ENCODE measurements around the gene MRC2. TPM values are rescaled to one million over a fixed set of nuclear protein-coding genes. Genes with fewer than 3 reads are reported as not detected.
"Not testable (repeated sequence)": the region's sequence is repeated elsewhere in the genome, so short reads cannot be mapped to it uniquely, and the experiment has no call there.

Gene MRC2
- total RNA-seq, 1 experiment from 2014 or later, result 34.3 TPM

DNA sequence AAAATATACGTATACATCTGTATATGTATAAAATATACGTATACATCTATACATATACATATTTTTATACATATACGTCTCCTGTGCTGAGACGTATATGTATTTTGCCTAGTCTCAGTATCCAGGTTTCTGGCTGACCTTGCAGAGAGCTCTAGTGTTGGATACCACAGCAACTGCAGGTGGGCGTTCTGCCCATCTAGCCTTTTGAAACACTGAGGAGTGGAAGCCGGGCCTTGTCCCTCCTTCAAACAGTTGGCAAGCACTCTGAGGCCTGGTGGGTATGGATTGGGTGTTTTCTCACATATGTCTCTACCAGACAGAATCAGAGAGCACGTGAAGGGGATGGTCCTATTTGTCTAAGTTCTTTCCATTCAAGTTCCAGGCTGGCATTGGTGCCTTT is 39.4 kb upstream of the MRC2 start:
- CTCF ChIA-PET, result no interaction called here
- intact Hi-C loops (cut with micrococcal nuclease; ENCODE audit: unreplicated experiment), result no loop called here
- Histone ChIP-seq H3K4me1 (ENCODE audit: insufficient read depth, low read length, poor library complexity, severe bottlenecking) (no peaks in the 10 kb centered on the region), H3K4me3 (ENCODE audit: low read depth, low read length, poor library complexity, severe bottlenecking) (no peak overlapping the region), H3K27ac (ENCODE audit: low read depth, low read length, poor library complexity, severe bottlenecking) (no peak overlapping the region), H3K9me3 (ENCODE audit: low read depth, low read length, poor library complexity, severe bottlenecking) (no peaks in the 10 kb centered on the region), H3K36me3 (ENCODE audit: insufficient read depth, low read length, poor library complexity, severe bottlenecking) (peaks cover 3% of the 10 kb centered on the region), H3K27me3 (replicated peaks; ENCODE audit: insufficient read depth, low read depth, low read length, poor library complexity) (no peaks in the 10 kb centered on the region)
- no peak for TF ChIP-seq EZH2 (IDR thresholded peaks at IDR 0.05; ENCODE audit: borderline replicate concordance, low read depth, low read length, poor library complexity, severe bottlenecking)
- TF ChIP-seq, protein P1, sequence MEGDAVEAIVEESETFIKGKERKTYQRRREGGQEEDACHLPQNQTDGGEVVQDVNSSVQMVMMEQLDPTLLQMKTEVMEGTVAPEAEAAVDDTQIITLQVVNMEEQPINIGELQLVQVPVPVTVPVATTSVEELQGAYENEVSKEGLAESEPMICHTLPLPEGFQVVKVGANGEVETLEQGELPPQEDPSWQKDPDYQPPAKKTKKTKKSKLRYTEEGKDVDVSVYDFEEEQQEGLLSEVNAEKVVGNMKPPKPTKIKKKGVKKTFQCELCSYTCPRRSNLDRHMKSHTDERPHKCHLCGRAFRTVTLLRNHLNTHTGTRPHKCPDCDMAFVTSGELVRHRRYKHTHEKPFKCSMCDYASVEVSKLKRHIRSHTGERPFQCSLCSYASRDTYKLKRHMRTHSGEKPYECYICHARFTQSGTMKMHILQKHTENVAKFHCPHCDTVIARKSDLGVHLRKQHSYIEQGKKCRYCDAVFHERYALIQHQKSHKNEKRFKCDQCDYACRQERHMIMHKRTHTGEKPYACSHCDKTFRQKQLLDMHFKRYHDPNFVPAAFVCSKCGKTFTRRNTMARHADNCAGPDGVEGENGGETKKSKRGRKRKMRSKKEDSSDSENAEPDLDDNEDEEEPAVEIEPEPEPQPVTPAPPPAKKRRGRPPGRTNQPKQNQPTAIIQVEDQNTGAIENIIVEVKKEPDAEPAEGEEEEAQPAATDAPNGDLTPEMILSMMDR (conservative IDR thresholded peaks at IDR 0.05; ENCODE audit: low read depth, low read length), result no peak
- DNase-seq (ENCODE audit: low spot score), result no peak
- POLR2A ChIA-PET (ENCODE audit: low non-redundant PET), result no interaction called here
- BruUV-seq (replicated peaks), result no TSS peak

DNA sequence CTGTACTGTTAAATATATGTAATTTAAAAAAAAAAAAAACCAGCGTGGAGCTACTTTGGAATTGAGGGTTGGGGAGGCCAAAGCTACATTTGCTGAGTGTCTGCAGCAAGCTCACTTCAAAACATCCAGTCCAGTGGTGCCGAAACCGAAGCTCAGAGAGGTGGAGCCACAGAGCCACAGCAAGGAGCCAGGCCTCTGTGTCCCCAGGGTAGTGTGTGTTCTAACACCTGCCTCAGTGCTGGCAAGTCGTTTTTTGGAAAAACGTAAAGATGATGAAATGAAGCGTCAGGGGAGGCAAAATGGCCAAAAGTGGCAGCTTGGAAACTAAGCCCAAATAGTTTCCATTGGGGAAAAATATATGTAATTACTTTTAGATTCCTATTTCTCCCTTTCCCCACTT is 36.1 kb upstream of the MRC2 start:
- CTCF ChIA-PET, result no interaction called here
- no peaks in the 10 kb centered on the region for H3K4me1 ChIP-seq (ENCODE audit: insufficient read depth, low read length, poor library complexity, severe bottlenecking)
- no peak overlapping the region for H3K27ac ChIP-seq (ENCODE audit: low read depth, low read length, poor library complexity, severe bottlenecking)
- no TSS peak for BruUV-seq (replicated peaks)
- H3K4me3 ChIP-seq (ENCODE audit: low read depth, low read length, poor library complexity, severe bottlenecking), result no peak overlapping the region
- POLR2A ChIA-PET (ENCODE audit: low non-redundant PET), result no interaction called here
- intact Hi-C loops (cut with micrococcal nuclease; ENCODE audit: unreplicated experiment), result no loop called here
- TF ChIP-seq EZH2 (IDR thresholded peaks at IDR 0.05; ENCODE audit: borderline replicate concordance, low read depth, low read length, poor library complexity, severe bottlenecking), result no peak
- TF ChIP-seq, protein P1 (conservative IDR thresholded peaks at IDR 0.05; ENCODE audit: low read depth, low read length), result no peak
- H3K36me3 ChIP-seq (ENCODE audit: insufficient read depth, low read length, poor library complexity, severe bottlenecking), result peaks cover 13% of the 10 kb centered on the region
- no peaks in the 10 kb centered on the region for H3K27me3 ChIP-seq (replicated peaks; ENCODE audit: insufficient read depth, low read depth, low read length, poor library complexity)
- H3K9me3 ChIP-seq (ENCODE audit: low read depth, low read length, poor library complexity, severe bottlenecking), result no peaks in the 10 kb centered on the region
- no peak for DNase-seq (ENCODE audit: low spot score)

DNA sequence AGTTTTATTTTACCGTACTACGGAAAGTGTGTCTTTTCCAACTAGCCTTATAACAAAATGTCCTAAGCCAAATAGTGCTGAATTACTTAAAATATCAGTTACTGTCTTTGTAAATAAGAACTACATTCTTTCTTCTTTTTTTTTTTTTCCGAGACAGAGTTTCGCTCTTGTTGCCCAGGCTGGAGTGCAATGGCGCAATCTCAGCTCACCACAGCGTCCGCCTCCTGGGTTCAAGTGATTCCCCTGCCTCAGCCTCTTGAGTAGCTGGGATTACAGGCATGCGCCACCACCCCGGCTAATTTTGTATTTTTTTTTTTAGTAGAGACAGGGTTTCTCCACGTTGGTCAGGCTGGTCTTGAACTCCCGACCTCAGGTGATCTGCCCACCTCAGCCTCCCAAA is 35.6 kb upstream of the MRC2 start:
- H3K4me1 ChIP-seq (ENCODE audit: insufficient read depth, low read length, poor library complexity, severe bottlenecking); DNase-seq (ENCODE audit: low spot score); BruUV-seq (replicated peaks); H3K27me3 ChIP-seq (replicated peaks; ENCODE audit: insufficient read depth, low read depth, low read length, poor library complexity); H3K4me3 ChIP-seq (ENCODE audit: low read depth, low read length, poor library complexity, severe bottlenecking); intact Hi-C loops (cut with micrococcal nuclease; ENCODE audit: unreplicated experiment); POLR2A ChIA-PET (ENCODE audit: low non-redundant PET); H3K9me3 ChIP-seq (ENCODE audit: low read depth, low read length, poor library complexity, severe bottlenecking); H3K27ac ChIP-seq (ENCODE audit: low read depth, low read length, poor library complexity, severe bottlenecking): not testable (repeated sequence)
- H3K36me3 ChIP-seq (ENCODE audit: insufficient read depth, low read length, poor library complexity, severe bottlenecking), result peaks cover 18% of the 10 kb centered on the region
- CTCF ChIA-PET, result interaction anchor here (0.7 kb wide), 1 partner anchor 70 kb away, joined by 3 read pairs; no protein-coding TSS in a partner anchor

DNA sequence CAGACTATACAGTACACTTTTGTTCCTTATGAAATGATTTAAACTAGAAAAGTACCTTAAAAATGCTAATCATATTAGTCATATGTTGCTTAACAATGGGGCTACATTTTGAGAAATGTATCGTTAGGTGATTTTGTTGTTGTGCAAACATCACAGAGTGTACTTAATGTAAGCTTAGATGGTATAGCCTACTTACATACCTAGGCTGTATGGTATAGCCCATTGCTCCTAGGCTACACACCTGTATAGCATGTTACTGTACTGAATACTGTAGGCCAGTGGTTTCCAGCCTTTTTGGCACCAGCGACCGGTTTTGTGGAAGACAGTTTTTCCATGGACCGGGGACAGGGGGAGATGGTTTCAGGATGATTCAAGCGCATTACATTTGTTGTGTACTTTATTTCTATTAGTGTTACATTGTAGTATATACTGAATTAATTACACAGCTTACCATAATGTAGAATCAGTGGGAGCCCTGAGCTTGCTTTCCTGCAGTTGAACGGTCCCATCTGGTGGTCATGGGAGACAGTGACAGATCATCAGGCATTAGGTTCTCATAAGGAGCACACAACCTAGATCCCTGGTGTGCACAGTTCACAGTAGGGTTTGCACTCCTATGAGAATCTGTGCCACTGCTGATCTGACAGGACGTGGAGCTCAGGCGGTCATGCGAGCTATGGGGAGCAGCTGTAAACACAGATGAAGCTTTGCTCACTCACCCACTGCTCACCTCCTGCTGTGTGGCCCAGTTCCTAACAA is 35.0 kb upstream of the MRC2 start:
- BruUV-seq (replicated peaks), result no TSS peak
- peak; percentile 42 for DNase-seq (ENCODE audit: low spot score)
- intact Hi-C loops (cut with micrococcal nuclease; ENCODE audit: unreplicated experiment), result no loop called here
- ChIA-PET CTCF (interaction anchor here (0.6 to 1.0 kb wide), 3 partner anchors 40 to 71 kb away, joined by 3 to 5 read pairs (median 4); no protein-coding TSS in a partner anchor), POLR2A (ENCODE audit: low non-redundant PET) (no interaction called here)
- Histone ChIP-seq H3K4me3 (ENCODE audit: low read depth, low read length, poor library complexity, severe bottlenecking) (no peak overlapping the region), H3K9me3 (ENCODE audit: low read depth, low read length, poor library complexity, severe bottlenecking) (no peaks in the 10 kb centered on the region), H3K27me3 (replicated peaks; ENCODE audit: insufficient read depth, low read depth, low read length, poor library complexity) (no peaks in the 10 kb centered on the region), H3K27ac (ENCODE audit: low read depth, low read length, poor library complexity, severe bottlenecking) (no peak overlapping the region), H3K36me3 (ENCODE audit: insufficient read depth, low read length, poor library complexity, severe bottlenecking) (peaks cover 25% of the 10 kb centered on the region), H3K4me1 (ENCODE audit: insufficient read depth, low read length, poor library complexity, severe bottlenecking) (no peaks in the 10 kb centered on the region)
- TF ChIP-seq, protein P1 (conservative IDR thresholded peaks at IDR 0.05; ENCODE audit: low read depth, low read length), result no peak
- TF ChIP-seq EZH2 (IDR thresholded peaks at IDR 0.05; ENCODE audit: borderline replicate concordance, low read depth, low read length, poor library complexity, severe bottlenecking), result no peak
